ENCODE measurements around the gene SLC35F6. TPM values are rescaled to one million over a fixed set of nuclear protein-coding genes. Genes with fewer than 3 reads are reported as not detected.

Gene SLC35F6
- total RNA-seq, 1 experiment from 2014 or later = 10.3 TPM

DNA sequence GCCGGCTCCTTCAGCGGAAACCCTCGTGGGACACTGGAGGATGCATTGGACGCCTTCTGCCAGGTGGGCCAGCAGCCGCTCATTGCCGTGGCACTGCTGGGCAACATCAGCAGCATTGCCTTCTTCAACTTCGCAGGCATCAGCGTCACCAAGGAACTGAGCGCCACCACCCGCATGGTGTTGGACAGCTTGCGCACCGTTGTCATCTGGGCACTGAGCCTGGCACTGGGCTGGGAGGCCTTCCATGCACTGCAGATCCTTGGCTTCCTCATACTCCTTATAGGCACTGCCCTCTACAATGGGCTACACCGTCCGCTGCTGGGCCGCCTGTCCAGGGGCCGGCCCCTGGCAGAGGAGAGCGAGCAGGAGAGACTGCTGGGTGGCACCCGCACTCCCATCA lies 14.0 kb downstream of the SLC35F6 start:
- no peak for ATAC-seq
- CTCF ChIA-PET = interaction anchor here (1.2 kb wide), 1 partner anchor 32 kb away, joined by 3 read pairs; no protein-coding TSS in a partner anchor
- no peak overlapping the region for H3K27ac Mint-ChIP-seq
- TF ChIP-seq, protein P1, sequence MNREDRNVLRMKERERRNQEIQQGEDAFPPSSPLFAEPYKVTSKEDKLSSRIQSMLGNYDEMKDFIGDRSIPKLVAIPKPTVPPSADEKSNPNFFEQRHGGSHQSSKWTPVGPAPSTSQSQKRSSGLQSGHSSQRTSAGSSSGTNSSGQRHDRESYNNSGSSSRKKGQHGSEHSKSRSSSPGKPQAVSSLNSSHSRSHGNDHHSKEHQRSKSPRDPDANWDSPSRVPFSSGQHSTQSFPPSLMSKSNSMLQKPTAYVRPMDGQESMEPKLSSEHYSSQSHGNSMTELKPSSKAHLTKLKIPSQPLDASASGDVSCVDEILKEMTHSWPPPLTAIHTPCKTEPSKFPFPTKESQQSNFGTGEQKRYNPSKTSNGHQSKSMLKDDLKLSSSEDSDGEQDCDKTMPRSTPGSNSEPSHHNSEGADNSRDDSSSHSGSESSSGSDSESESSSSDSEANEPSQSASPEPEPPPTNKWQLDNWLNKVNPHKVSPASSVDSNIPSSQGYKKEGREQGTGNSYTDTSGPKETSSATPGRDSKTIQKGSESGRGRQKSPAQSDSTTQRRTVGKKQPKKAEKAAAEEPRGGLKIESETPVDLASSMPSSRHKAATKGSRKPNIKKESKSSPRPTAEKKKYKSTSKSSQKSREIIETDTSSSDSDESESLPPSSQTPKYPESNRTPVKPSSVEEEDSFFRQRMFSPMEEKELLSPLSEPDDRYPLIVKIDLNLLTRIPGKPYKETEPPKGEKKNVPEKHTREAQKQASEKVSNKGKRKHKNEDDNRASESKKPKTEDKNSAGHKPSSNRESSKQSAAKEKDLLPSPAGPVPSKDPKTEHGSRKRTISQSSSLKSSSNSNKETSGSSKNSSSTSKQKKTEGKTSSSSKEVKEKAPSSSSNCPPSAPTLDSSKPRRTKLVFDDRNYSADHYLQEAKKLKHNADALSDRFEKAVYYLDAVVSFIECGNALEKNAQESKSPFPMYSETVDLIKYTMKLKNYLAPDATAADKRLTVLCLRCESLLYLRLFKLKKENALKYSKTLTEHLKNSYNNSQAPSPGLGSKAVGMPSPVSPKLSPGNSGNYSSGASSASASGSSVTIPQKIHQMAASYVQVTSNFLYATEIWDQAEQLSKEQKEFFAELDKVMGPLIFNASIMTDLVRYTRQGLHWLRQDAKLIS (CRISPR knock-in tag; IDR thresholded peaks at IDR 0.05; ENCODE audit: borderline replicate concordance) = no peak
- no peak for TF ChIP-seq EMX1 (CRISPR knock-in tag; IDR thresholded peaks at IDR 0.05)
- no peak for TF ChIP-seq GTF2I (CRISPR knock-in tag; conservative IDR thresholded peaks at IDR 0.05)
- no peak for TF ChIP-seq ZNF232 (CRISPR knock-in tag; IDR thresholded peaks at IDR 0.05)
- no peak for TF ChIP-seq SMAD4 (CRISPR knock-in tag; IDR thresholded peaks at IDR 0.05)
- TF ChIP-seq, protein P2, sequence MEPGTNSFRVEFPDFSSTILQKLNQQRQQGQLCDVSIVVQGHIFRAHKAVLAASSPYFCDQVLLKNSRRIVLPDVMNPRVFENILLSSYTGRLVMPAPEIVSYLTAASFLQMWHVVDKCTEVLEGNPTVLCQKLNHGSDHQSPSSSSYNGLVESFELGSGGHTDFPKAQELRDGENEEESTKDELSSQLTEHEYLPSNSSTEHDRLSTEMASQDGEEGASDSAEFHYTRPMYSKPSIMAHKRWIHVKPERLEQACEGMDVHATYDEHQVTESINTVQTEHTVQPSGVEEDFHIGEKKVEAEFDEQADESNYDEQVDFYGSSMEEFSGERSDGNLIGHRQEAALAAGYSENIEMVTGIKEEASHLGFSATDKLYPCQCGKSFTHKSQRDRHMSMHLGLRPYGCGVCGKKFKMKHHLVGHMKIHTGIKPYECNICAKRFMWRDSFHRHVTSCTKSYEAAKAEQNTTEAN (CRISPR knock-in tag; IDR thresholded peaks at IDR 0.05) = no peak
- no peak for TF ChIP-seq ZNF396 (CRISPR knock-in tag; IDR thresholded peaks at IDR 0.05; ENCODE audit: borderline replicate concordance)
- TF ChIP-seq ZNF263 (CRISPR knock-in tag; IDR thresholded peaks at IDR 0.05; ENCODE audit: low read depth) = no peak
- TF ChIP-seq CBFB (CRISPR knock-in tag; IDR thresholded peaks at IDR 0.05; ENCODE audit: low read depth) = no peak
- TF ChIP-seq ZNF138 (CRISPR knock-in tag; conservative IDR thresholded peaks at IDR 0.05) = no peak
- TF ChIP-seq, protein P3, sequence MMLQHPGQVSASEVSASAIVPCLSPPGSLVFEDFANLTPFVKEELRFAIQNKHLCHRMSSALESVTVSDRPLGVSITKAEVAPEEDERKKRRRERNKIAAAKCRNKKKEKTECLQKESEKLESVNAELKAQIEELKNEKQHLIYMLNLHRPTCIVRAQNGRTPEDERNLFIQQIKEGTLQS (CRISPR knock-in tag; conservative IDR thresholded peaks at IDR 0.05) = no peak
- TF ChIP-seq TP53 (CRISPR knock-in tag; IDR thresholded peaks at IDR 0.05) = no peak
- TF ChIP-seq NR1H2 (CRISPR knock-in tag; IDR thresholded peaks at IDR 0.05) = no peak
- TF ChIP-seq, protein P4, sequence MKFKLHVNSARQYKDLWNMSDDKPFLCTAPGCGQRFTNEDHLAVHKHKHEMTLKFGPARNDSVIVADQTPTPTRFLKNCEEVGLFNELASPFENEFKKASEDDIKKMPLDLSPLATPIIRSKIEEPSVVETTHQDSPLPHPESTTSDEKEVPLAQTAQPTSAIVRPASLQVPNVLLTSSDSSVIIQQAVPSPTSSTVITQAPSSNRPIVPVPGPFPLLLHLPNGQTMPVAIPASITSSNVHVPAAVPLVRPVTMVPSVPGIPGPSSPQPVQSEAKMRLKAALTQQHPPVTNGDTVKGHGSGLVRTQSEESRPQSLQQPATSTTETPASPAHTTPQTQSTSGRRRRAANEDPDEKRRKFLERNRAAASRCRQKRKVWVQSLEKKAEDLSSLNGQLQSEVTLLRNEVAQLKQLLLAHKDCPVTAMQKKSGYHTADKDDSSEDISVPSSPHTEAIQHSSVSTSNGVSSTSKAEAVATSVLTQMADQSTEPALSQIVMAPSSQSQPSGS (CRISPR knock-in tag; IDR thresholded peaks at IDR 0.05; ENCODE audit: borderline replicate concordance, low read depth) = no peak
- TF ChIP-seq, protein P5, sequence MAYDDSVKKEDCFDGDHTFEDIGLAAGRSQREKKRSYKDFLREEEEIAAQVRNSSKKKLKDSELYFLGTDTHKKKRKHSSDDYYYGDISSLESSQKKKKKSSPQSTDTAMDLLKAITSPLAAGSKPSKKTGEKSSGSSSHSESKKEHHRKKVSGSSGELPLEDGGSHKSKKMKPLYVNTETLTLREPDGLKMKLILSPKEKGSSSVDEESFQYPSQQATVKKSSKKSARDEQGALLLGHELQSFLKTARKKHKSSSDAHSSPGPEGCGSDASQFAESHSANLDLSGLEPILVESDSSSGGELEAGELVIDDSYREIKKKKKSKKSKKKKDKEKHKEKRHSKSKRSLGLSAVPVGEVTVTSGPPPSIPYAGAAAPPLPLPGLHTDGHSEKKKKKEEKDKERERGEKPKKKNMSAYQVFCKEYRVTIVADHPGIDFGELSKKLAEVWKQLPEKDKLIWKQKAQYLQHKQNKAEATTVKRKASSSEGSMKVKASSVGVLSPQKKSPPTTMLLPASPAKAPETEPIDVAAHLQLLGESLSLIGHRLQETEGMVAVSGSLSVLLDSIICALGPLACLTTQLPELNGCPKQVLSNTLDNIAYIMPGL (CRISPR knock-in tag; IDR thresholded peaks at IDR 0.05) = no peak
- POLR2A ChIA-PET = no interaction called here
- H3K36me3 Mint-ChIP-seq = peaks cover 7% of the 10 kb centered on the region; the same call in 1 of the 2 replicates
- H3K9me3 Mint-ChIP-seq = no peaks in the 10 kb centered on the region
- H3K27me3 Mint-ChIP-seq (ENCODE audit: low read depth) = no peaks in the 10 kb centered on the region
- no peak overlapping the region for H3K4me3 Mint-ChIP-seq
- no peak for DNase-seq (ENCODE audit: low spot score)
- H3K4me1 Mint-ChIP-seq = no peaks in the 10 kb centered on the region

DNA sequence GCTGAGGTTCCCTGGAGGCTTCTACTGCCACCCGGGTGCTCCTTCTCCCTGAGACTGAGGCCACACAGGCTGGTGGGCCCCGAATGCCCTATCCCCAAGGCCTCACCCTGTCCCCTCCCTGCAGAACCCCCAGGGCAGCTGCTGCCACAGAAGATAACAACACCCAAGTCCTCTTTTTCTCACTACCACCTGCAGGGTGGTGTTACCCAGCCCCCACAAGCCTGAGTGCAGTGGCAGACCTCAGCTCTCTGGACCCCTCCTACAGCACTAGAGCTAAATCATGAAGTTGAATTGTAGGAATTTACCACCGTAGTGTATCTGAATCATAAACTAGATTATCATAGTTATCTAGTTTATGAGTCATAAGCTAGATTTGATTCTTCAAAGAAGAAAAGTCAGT lies 14.4 kb downstream of the SLC35F6 start:
- Mint-ChIP-seq H3K9me3 (no peaks in the 10 kb centered on the region), H3K27me3 (ENCODE audit: low read depth) (no peaks in the 10 kb centered on the region; the same call in 1 of the 2 replicates), H3K36me3 (peaks cover 7% of the 10 kb centered on the region; the same call in 1 of the 2 replicates), H3K27ac (no peak overlapping the region), H3K4me3 (no peak overlapping the region), H3K4me1 (no peaks in the 10 kb centered on the region)
- POLR2A ChIA-PET = no interaction called here
- no peak for ATAC-seq
- DNase-seq (ENCODE audit: low spot score) = no peak
- CTCF ChIA-PET = interaction anchor here (1.2 kb wide), 1 partner anchor 33 kb away, joined by 3 read pairs; no protein-coding TSS in a partner anchor
- TF ChIP-seq NFATC4 (CRISPR knock-in tag; IDR thresholded peaks at IDR 0.05) (no peak), KAT7 (CRISPR knock-in tag; IDR thresholded peaks at IDR 0.05; ENCODE audit: borderline replicate concordance) (no peak), GTF2I (CRISPR knock-in tag; conservative IDR thresholded peaks at IDR 0.05) (no peak), JAZF1 (CRISPR knock-in tag; IDR thresholded peaks at IDR 0.05) (no peak), OVOL2 (CRISPR knock-in tag; IDR thresholded peaks at IDR 0.05; ENCODE audit: borderline replicate concordance) (no peak), ZBTB21 (CRISPR knock-in tag; IDR thresholded peaks at IDR 0.05; ENCODE audit: borderline replicate concordance) (no peak), SP1 (CRISPR knock-in tag; conservative IDR thresholded peaks at IDR 0.05) (no peak), JUN (CRISPR knock-in tag; IDR thresholded peaks at IDR 0.05) (no peak)
- TF ChIP-seq, protein P6, sequence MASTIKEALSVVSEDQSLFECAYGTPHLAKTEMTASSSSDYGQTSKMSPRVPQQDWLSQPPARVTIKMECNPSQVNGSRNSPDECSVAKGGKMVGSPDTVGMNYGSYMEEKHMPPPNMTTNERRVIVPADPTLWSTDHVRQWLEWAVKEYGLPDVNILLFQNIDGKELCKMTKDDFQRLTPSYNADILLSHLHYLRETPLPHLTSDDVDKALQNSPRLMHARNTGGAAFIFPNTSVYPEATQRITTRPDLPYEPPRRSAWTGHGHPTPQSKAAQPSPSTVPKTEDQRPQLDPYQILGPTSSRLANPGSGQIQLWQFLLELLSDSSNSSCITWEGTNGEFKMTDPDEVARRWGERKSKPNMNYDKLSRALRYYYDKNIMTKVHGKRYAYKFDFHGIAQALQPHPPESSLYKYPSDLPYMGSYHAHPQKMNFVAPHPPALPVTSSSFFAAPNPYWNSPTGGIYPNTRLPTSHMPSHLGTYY (CRISPR knock-in tag; IDR thresholded peaks at IDR 0.05) = no peak
- TF ChIP-seq, protein P7, sequence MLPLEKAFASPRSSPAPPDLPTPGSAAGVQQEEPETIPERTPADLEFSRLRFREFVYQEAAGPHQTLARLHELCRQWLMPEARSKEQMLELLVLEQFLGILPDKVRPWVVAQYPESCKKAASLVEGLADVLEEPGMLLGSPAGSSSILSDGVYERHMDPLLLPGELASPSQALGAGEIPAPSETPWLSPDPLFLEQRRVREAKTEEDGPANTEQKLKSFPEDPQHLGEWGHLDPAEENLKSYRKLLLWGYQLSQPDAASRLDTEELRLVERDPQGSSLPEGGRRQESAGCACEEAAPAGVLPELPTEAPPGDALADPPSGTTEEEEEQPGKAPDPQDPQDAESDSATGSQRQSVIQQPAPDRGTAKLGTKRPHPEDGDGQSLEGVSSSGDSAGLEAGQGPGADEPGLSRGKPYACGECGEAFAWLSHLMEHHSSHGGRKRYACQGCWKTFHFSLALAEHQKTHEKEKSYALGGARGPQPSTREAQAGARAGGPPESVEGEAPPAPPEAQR (CRISPR knock-in tag; IDR thresholded peaks at IDR 0.05) = no peak
- TF ChIP-seq, protein P2 (CRISPR knock-in tag; IDR thresholded peaks at IDR 0.05) = no peak
